Left lung (tissue), 10 donors: Measurements from ENCODE around the gene KPNA2. TPM values are rescaled to one million over a fixed set of nuclear protein-coding genes. Genes with fewer than 3 reads are reported as not detected.

Experiments used
- ATAC-seq: fragments of 200-7000 bp; cut with Tn5 transposase; one replicate; pipeline ENCODE4 v1.9.1; 2020; ENCODE audit warnings: moderate library complexity
- DNase-seq, 4 donors: peaks; one replicate each; pipeline ENCODE4 v3.0.0-alpha.2; 2013 to 2020
- H3K27ac ChIP-seq, 2 donors: fragments of 200-600 bp; sonication (generic) in 1 of 2; one replicate each; pipeline versions ENCODE4 v1.5.0 to v1.8.0; 2020 to 2021
- H3K27me3 ChIP-seq, 2 donors: fragments of 200-600 bp; sonication (generic) in 1 of 2; one replicate each; pipeline versions ENCODE4 v1.5.0 to v1.8.0; 2020 to 2021
- H3K36me3 ChIP-seq, 2 donors: fragments of 200-600 bp; sonication (generic) in 1 of 2; one replicate each; pipeline versions ENCODE4 v1.5.0 to v1.8.0; 2020 to 2021
- H3K4me1 ChIP-seq, 2 donors: fragments of 200-600 bp; one replicate each; pipeline ENCODE4 v1.8.0; 2021
- H3K4me3 ChIP-seq, 2 donors: fragments of 200-600 bp; sonication (generic) in 1 of 2; one replicate each; pipeline versions ENCODE4 v1.5.0 to v1.8.0; 2020 to 2021; ENCODE audit warnings: mild to moderate bottlenecking in 1 of 2
- H3K9me3 ChIP-seq, 2 donors: fragments of 200-600 bp; sonication (generic) in 1 of 2; one replicate each; pipeline versions ENCODE4 v1.5.0 to v1.8.0; 2020 to 2021
- intact Hi-C, 2 donors: fragments of 100-400 bp; cut with DNase I; formaldehyde crosslinking; loops; one replicate each; pipeline versions ENCODE4 v1.11.2 to v1.14.2; 2022
- polyA plus RNA-seq, 6 donors: library from polyadenylated mRNA; unstranded; fragments of 120-200 nt; gene quantifications; one replicate each; pipeline ENCODE4 v1.2.1, GENCODE V29; 2013; ENCODE audit not compliant: insufficient read length in 6 of 6
- total RNA-seq, 2 donors: library from RNA; stranded (reverse); fragmentation: NEBNext Ultra II Directional; extraction: Animal tissue kit (Norgen Biotek cat#: 25700); gene quantifications; one replicate each; pipeline ENCODE4 v1.2.1, GENCODE V29; 2021
- TF ChIP-seq, protein P1 (sequence below), 2 donors: fragments of 200-600 bp; sonication (generic) in 1 of 2; IDR thresholded peaks; one replicate each; pipeline versions ENCODE4 v1.5.0 to v1.8.0; 2021; ENCODE audit warnings: antibody characterized with exemption in 2 of 2
- donor health status: DM: no; HTN: yes; CAD: no.
- donor health status: DM: no; HTN: no; CAD: no.

The KPNA2 gene
- total and polyA plus RNA-seq, 8 donors, result 41.1 to 151 (median 72.3) TPM

GRCh38 chr17:68033636-68034451, 1.7 kb upstream of the KPNA2 start:
- Histone ChIP-seq H3K4me3 (no peak overlapping the region), H3K27me3 (no peaks in the 10 kb centered on the region), H3K27ac (no peak overlapping the region), H3K36me3 (peaks cover 0 to 18% of the 10 kb centered on the region in 2 donors), H3K4me1 (peaks cover 3 to 13% of the 10 kb centered on the region in 2 donors), H3K9me3 (no peaks in the 10 kb centered on the region)
- DNase-seq (no peak), ATAC-seq (no peak)
- intact Hi-C loops, result no loop called here
- TF ChIP-seq, protein P1, sequence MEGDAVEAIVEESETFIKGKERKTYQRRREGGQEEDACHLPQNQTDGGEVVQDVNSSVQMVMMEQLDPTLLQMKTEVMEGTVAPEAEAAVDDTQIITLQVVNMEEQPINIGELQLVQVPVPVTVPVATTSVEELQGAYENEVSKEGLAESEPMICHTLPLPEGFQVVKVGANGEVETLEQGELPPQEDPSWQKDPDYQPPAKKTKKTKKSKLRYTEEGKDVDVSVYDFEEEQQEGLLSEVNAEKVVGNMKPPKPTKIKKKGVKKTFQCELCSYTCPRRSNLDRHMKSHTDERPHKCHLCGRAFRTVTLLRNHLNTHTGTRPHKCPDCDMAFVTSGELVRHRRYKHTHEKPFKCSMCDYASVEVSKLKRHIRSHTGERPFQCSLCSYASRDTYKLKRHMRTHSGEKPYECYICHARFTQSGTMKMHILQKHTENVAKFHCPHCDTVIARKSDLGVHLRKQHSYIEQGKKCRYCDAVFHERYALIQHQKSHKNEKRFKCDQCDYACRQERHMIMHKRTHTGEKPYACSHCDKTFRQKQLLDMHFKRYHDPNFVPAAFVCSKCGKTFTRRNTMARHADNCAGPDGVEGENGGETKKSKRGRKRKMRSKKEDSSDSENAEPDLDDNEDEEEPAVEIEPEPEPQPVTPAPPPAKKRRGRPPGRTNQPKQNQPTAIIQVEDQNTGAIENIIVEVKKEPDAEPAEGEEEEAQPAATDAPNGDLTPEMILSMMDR (IDR thresholded peaks at IDR 0.05), result no peak

DNA sequence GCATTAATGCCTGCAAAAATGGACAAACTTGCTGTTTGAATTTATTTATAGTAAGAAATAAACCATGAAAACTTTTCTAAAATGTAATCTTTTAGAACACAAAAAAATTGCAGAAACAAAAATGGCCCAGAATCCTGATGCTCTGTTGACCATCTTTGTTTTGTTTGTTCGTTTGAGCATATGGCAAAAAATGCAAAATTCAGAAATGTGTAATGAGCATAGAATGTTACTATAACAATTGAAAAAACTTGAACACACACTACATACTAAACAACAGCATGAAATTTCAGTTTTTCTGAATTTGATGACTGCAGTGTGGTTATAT, 1.1 kb upstream of the KPNA2 start:
- no peak overlapping the region for H3K27ac ChIP-seq
- no peaks in the 10 kb centered on the region for H3K27me3 ChIP-seq
- intact Hi-C loops, result no loop called here
- DNase-seq (no peak), ATAC-seq (no peak)
- H3K9me3 ChIP-seq, result no peaks in the 10 kb centered on the region
- H3K4me3 ChIP-seq, result no peak overlapping the region
- peaks cover 0 to 23% of the 10 kb centered on the region in 2 donors for H3K36me3 ChIP-seq
- H3K4me1 ChIP-seq, result peaks cover 3 to 13% of the 10 kb centered on the region in 2 donors
- TF ChIP-seq, protein P1 (IDR thresholded peaks at IDR 0.05), result no peak

DNA sequence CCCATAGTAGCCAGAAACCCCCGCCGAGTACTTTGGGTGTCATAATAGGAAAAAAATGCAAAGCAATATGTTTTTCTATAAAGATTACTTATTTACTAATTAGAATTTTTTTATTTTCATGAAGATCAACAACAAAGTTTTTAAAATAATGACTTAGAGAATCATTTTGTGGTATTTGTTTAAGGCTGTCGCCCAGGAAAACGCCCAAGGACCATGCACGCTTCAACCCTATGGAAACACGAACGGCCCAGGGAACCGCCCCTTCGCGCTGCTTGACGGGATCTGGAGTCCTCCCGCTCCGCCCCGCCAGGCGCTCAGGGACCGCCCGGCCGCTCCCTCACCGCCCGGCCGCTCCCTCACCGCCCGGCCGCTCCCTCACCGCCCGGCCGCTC, 408 bp upstream of the KPNA2 start:
- intact Hi-C loops, result no loop called here
- Histone ChIP-seq H3K36me3 (peaks cover 0 to 30% of the 10 kb centered on the region in 2 donors), H3K9me3 (no peaks in the 10 kb centered on the region), H3K4me1 (peaks cover 3 to 13% of the 10 kb centered on the region in 2 donors), H3K27ac (no peak overlapping the region), H3K4me3 (peak overlapping the region; percentile 12 to 100), H3K27me3 (no peaks in the 10 kb centered on the region)
- ATAC-seq, result peak; percentile 92
- peak in 2 of 4 donors; percentile 96 to 98 for DNase-seq
- TF ChIP-seq, protein P1 (IDR thresholded peaks at IDR 0.05), result peak in 1 of 2 donors; percentile 49

GRCh38 chr17:68036304-68037147, 991 bp downstream of the KPNA2 start:
- peak overlapping the region; percentile 99 to 100 for H3K4me3 ChIP-seq
- H3K27me3 ChIP-seq, result no peaks in the 10 kb centered on the region
- TF ChIP-seq, protein P1 (IDR thresholded peaks at IDR 0.05), result no peak
- peaks cover 0 to 44% of the 10 kb centered on the region in 2 donors for H3K36me3 ChIP-seq
- ATAC-seq, result no peak
- intact Hi-C loops, result no loop called here
- no peak for DNase-seq
- peaks cover 3 to 13% of the 10 kb centered on the region in 2 donors for H3K4me1 ChIP-seq
- no peaks in the 10 kb centered on the region for H3K9me3 ChIP-seq
- H3K27ac ChIP-seq, result peak overlapping the region; percentile 76 to 82
